SU-DHL-6 (cell line): Measurements from ENCODE around the gene USH1C.

ENCODE experiments used
- EZH2phosphoT487 ChIP-seq: fragments of 200-600 bp; sonication (generic), shearing (Covaris generic); conservative IDR thresholded peaks from 2 replicates; pipeline ENCODE4 v1.6.1; 2018; ENCODE audit warnings: mild to moderate bottlenecking, antibody characterized with exemption, low read length, moderate library complexity, mixed read lengths
- TF ChIP-seq, protein P1 (sequence below): fragments of 200-600 bp; sonication (generic); IDR thresholded peaks from one replicate; pipeline ENCODE4 v1.5.1; 2017; ENCODE audit warnings: antibody characterized with exemption, mild to moderate bottlenecking, low read length, moderate library complexity; ENCODE audit not compliant: insufficient read depth, poor library complexity, severe bottlenecking

DNA sequence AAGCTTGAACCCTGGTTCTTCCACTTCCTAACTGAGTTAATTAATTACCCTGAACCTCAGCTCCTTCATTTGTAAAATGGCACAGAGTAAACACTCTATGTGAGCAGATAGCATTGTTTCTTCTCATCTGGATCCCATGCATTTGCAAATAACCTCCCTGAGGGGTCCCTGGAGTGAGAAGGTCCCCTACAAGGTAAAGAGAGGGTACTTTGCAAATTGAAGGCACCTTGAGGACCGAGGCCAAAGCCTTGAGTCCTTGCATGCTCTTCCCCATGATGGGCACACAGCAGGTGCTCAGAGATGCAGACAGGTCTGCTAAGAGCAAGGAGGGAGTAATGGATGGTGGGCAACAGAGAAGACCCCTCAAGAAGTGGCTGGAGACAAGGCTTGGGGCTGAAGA is 36.1 kb upstream of the USH1C start:
- TF ChIP-seq, protein P1, sequence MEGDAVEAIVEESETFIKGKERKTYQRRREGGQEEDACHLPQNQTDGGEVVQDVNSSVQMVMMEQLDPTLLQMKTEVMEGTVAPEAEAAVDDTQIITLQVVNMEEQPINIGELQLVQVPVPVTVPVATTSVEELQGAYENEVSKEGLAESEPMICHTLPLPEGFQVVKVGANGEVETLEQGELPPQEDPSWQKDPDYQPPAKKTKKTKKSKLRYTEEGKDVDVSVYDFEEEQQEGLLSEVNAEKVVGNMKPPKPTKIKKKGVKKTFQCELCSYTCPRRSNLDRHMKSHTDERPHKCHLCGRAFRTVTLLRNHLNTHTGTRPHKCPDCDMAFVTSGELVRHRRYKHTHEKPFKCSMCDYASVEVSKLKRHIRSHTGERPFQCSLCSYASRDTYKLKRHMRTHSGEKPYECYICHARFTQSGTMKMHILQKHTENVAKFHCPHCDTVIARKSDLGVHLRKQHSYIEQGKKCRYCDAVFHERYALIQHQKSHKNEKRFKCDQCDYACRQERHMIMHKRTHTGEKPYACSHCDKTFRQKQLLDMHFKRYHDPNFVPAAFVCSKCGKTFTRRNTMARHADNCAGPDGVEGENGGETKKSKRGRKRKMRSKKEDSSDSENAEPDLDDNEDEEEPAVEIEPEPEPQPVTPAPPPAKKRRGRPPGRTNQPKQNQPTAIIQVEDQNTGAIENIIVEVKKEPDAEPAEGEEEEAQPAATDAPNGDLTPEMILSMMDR = no peak
- no peak for TF ChIP-seq EZH2phosphoT487
